ENCODE results near the gene IFNGR1. TPM values are rescaled to one million over a fixed set of nuclear protein-coding genes. Genes with fewer than 3 reads are reported as not detected.

Gene IFNGR1
- total and polyA plus RNA-seq, 2 of the 13 experiments (the other 11 are each of a cell fraction or from before 2014, with no cell fraction given) = 82.8 to 87.8 TPM

- TF ChIP-seq IRF1 (CRISPR knock-in tag; IDR thresholded peaks at IDR 0.05; ENCODE audit: low read depth) = no peak
- TF ChIP-seq ZNF687 (CRISPR knock-in tag; IDR thresholded peaks at IDR 0.05) = no peak
- TF ChIP-seq FOSL1 (CRISPR knock-in tag; IDR thresholded peaks at IDR 0.05; ENCODE audit: borderline replicate concordance) = peak; percentile 63; the same call in 1 of the 2 replicates
- TF ChIP-seq HOMEZ (CRISPR knock-in tag; IDR thresholded peaks at IDR 0.05; ENCODE audit: low read depth) = peak; percentile 24; the same call in 1 of the 2 replicates
- peak; percentile 25; the same call in 1 of the 2 replicates for TF ChIP-seq ZNF644 (CRISPR knock-in tag; IDR thresholded peaks at IDR 0.05; ENCODE audit: low read depth)
- no peak for TF ChIP-seq TIGD3 (CRISPR knock-in tag; IDR thresholded peaks at IDR 0.05; ENCODE audit: borderline replicate concordance)
- TF ChIP-seq ZBTB38 (CRISPR knock-in tag; IDR thresholded peaks at IDR 0.05) = no peak
- TF ChIP-seq ZNF263 (CRISPR knock-in tag; IDR thresholded peaks at IDR 0.05) = no peak
- peak; percentile 41; the same call in 1 of the 2 replicates for TF ChIP-seq ARID5B (CRISPR knock-in tag; IDR thresholded peaks at IDR 0.05)
- no peak for TF ChIP-seq ZNF414 (CRISPR knock-in tag; IDR thresholded peaks at IDR 0.05)
- TF ChIP-seq ZNF674 (CRISPR knock-in tag; IDR thresholded peaks at IDR 0.05; ENCODE audit: low read depth) = no peak
- no peak for TF ChIP-seq IKZF1 (IDR thresholded peaks at IDR 0.05)
- no peak for TF ChIP-seq ZNF367 (CRISPR knock-in tag; IDR thresholded peaks at IDR 0.05; ENCODE audit: borderline replicate concordance)
- TF ChIP-seq ATF3 (CRISPR knock-in tag; IDR thresholded peaks at IDR 0.05) = peak; percentile 29; the same call in 1 of the 2 replicates
- no peak for TF ChIP-seq ZFP90 (CRISPR knock-in tag; IDR thresholded peaks at IDR 0.05; ENCODE audit: borderline replicate concordance)
- TF ChIP-seq THAP11 (CRISPR knock-in tag; IDR thresholded peaks at IDR 0.05) = no peak
- TF ChIP-seq CREM (IDR thresholded peaks at IDR 0.05) = no peak
- no peak for TF ChIP-seq CREM (CRISPR knock-in tag; IDR thresholded peaks at IDR 0.05)
Measured at GRCh38 chr6:137247724-137248123, 28.5 kb upstream of the IFNGR1 start (continued).

Measured in HepG2 (cell line).